Duodenal mucosa (tissue), 2 donors: Measurements from ENCODE around the gene ITPR1.

Source experiments
- H3K27ac ChIP-seq: one replicate; pipeline ENCODE4 v1.7.0; 2013; ENCODE audit warnings: low read depth, low read length
- H3K27me3 ChIP-seq, 2 donors: one replicate each; pipeline ENCODE4 v1.7.0; 2013; ENCODE audit warnings: low read length in 2 of 2, control low read depth in 1 of 2; ENCODE audit not compliant: insufficient read depth in 2 of 2, control insufficient read depth in 1 of 2
- H3K36me3 ChIP-seq, 2 donors: one replicate each; pipeline ENCODE4 v1.7.0; 2013; ENCODE audit warnings: low read length in 2 of 2, control low read depth in 1 of 2; ENCODE audit not compliant: insufficient read depth in 2 of 2, control insufficient read depth in 1 of 2
- H3K4me1 ChIP-seq, 2 donors: one replicate each; pipeline ENCODE4 v1.7.0; 2013; ENCODE audit warnings: low read length in 2 of 2, control low read depth in 1 of 2; ENCODE audit not compliant: insufficient read depth in 2 of 2, control insufficient read depth in 1 of 2
- H3K4me3 ChIP-seq, 2 donors: one replicate each; pipeline ENCODE4 v1.7.0; 2013; ENCODE audit warnings: low read length in 2 of 2, low read depth in 1 of 2
- H3K9ac ChIP-seq, 2 donors: one replicate each; pipeline ENCODE4 v1.7.0; 2013; ENCODE audit warnings: low read length in 2 of 2, low read depth in 1 of 2
- H3K9me3 ChIP-seq, 2 donors: one replicate each; pipeline ENCODE4 v1.7.0; 2013; ENCODE audit warnings: low read length in 2 of 2, control low read depth in 1 of 2; ENCODE audit not compliant: control insufficient read depth in 1 of 2

ITPR1 gene

DNA sequence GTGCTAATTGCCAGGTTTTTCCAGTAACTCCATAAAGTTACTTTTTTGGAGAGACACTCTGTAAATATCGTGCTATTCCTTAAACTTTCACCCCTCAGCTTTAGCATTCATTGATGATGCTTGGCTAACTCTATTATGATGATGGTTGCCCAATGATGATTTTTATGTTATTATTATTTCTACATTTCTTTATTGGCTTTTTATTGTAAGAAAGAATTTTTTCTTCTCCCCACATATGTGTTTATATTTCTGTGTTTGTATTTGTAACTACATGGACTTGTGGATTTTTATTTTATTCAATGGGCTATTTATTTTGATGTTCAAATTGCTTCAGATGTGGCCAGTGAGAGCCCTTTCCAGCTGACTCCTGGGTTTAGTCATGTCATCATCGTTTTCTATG, 323.6 kb downstream of the ITPR1 start:
- H3K27me3 ChIP-seq, result no peaks in the 10 kb centered on the region
- no peaks in the 10 kb centered on the region for H3K9me3 ChIP-seq
- no peak overlapping the region for H3K9ac ChIP-seq
- no peak overlapping the region for H3K4me3 ChIP-seq
- H3K36me3 ChIP-seq, result peaks cover 0 to 6% of the 10 kb centered on the region in 2 donors
- H3K27ac ChIP-seq, result no peak overlapping the region
- H3K4me1 ChIP-seq, result no peaks in the 10 kb centered on the region

DNA sequence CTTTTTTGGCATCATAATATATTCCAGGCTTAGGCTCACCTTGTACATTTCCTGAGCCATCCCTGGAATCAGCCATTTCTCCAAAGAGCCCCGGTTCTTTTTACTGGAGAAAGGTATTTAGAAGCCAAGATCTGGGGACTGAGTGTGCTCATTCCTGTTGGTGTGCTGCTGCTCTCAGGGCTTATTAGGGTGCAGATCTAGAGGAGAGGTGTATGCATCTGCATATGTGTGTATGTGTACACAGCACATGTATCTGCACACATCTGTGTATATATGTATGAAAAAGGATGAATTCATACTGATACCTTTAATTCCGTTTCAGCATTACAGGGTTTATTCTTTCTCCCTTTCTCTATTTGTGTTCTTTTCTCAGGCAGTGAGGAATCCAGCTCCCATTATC, 324.0 kb downstream of the ITPR1 start:
- H3K9ac ChIP-seq, result no peak overlapping the region
- no peaks in the 10 kb centered on the region for H3K4me1 ChIP-seq
- H3K9me3 ChIP-seq, result no peaks in the 10 kb centered on the region
- no peak overlapping the region for H3K27ac ChIP-seq
- no peak overlapping the region for H3K4me3 ChIP-seq
- peaks cover 0 to 6% of the 10 kb centered on the region in 2 donors for H3K36me3 ChIP-seq
- H3K27me3 ChIP-seq, result no peaks in the 10 kb centered on the region

- Histone ChIP-seq H3K36me3 (peaks cover 0 to 6% of the 10 kb centered on the region in 2 donors), H3K27ac (no peak overlapping the region), H3K9me3 (no peaks in the 10 kb centered on the region)
These were observed 325.0 kb downstream of the ITPR1 start for GRCh38 chr3:4818164-4818563.

GRCh38 chr3:4818986-4819693, 326.0 kb downstream of the ITPR1 start:
- no peak overlapping the region for H3K27ac ChIP-seq
- peaks cover 0 to 6% of the 10 kb centered on the region in 2 donors for H3K36me3 ChIP-seq

More at GRCh38 chr3:4818164-4818563, 325.0 kb downstream of the ITPR1 start:
- Histone ChIP-seq H3K27me3 (no peaks in the 10 kb centered on the region), H3K9ac (no peak overlapping the region), H3K4me1 (no peaks in the 10 kb centered on the region), H3K4me3 (no peak overlapping the region)

DNA sequence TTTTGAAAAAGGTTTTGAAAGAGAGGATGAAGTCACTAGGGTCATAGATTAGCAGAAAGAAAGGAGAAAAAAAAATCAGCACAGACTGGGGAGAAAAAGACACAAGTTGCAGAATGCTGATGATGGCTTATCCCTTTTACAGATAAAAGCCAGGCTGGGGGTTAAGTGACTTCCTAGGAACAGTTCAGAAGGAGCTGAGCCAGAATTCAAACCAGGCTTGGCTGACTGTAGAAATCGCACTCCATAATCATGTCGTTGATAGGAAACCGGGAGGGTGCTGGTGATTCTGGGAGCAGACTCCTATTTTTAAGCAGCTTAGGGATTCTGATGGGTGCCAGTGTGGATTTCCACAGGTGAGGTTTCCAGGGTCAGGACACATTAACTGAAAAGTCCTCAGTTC, 326.6 kb downstream of the ITPR1 start:
- H3K9ac ChIP-seq, result no peak overlapping the region
- no peaks in the 10 kb centered on the region for H3K9me3 ChIP-seq
- peaks cover 7 to 9% of the 10 kb centered on the region in 2 donors for H3K4me1 ChIP-seq
- H3K27ac ChIP-seq, result no peak overlapping the region
- no peak overlapping the region for H3K4me3 ChIP-seq
- H3K27me3 ChIP-seq, result no peaks in the 10 kb centered on the region
- peaks cover 0 to 6% of the 10 kb centered on the region in 2 donors for H3K36me3 ChIP-seq

More at GRCh38 chr3:4818986-4819693, 326.0 kb downstream of the ITPR1 start:
- Histone ChIP-seq H3K4me1 (peaks cover 1 to 3% of the 10 kb centered on the region in 2 donors), H3K4me3 (no peak overlapping the region), H3K9me3 (no peaks in the 10 kb centered on the region), H3K9ac (no peak overlapping the region), H3K27me3 (no peaks in the 10 kb centered on the region)

- Histone ChIP-seq H3K9ac (no peak overlapping the region), H3K27me3 (no peaks in the 10 kb centered on the region), H3K4me3 (no peak overlapping the region), H3K36me3 (peaks cover 0 to 6% of the 10 kb centered on the region in 2 donors), H3K27ac (peak overlapping the region; percentile 3), H3K9me3 (no peaks in the 10 kb centered on the region), H3K4me1 (peaks cover 15 to 17% of the 10 kb centered on the region in 2 donors)
These were observed 327.4 kb downstream of the ITPR1 start for GRCh38 chr3:4820296-4821121.

DNA sequence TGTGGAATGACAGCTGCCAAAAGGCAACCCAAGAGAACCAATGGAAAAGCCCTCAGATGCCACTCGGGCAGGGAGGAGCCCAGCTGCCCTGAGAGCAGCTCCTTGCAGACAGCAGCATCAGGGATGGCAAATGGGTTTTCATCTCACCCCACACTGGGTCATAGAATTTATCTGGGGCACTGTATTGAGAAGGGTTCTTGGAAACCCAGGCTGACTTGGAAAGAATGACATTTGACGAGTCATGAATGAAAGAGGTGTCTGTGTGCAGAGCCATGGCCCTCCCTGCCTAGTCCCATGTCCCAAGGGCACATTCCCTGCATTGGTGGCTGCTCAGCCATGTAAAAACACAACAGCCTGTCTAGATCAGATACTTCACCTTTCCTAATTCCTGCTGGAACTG, 328.2 kb downstream of the ITPR1 start:
- peaks cover 0 to 6% of the 10 kb centered on the region in 2 donors for H3K36me3 ChIP-seq
- peaks cover 23 to 25% of the 10 kb centered on the region in 2 donors for H3K4me1 ChIP-seq
- H3K9ac ChIP-seq, result no peak overlapping the region
- no peaks in the 10 kb centered on the region for H3K27me3 ChIP-seq
- no peak overlapping the region for H3K4me3 ChIP-seq
- H3K27ac ChIP-seq, result peak overlapping the region; percentile 3
- H3K9me3 ChIP-seq, result no peaks in the 10 kb centered on the region

GRCh38 chr3:4821975-4822374, 328.8 kb downstream of the ITPR1 start:
- Histone ChIP-seq H3K9me3 (no peaks in the 10 kb centered on the region), H3K4me1 (peaks cover 30 to 32% of the 10 kb centered on the region in 2 donors), H3K36me3 (peaks cover 0 to 6% of the 10 kb centered on the region in 2 donors), H3K27ac (no peak overlapping the region), H3K4me3 (no peak overlapping the region), H3K9ac (no peak overlapping the region), H3K27me3 (no peaks in the 10 kb centered on the region)

- Histone ChIP-seq H3K4me1 (peaks cover 35 to 38% of the 10 kb centered on the region in 2 donors), H3K36me3 (peaks cover 0 to 6% of the 10 kb centered on the region in 2 donors), H3K27ac (peak overlapping the region; percentile 27), H3K9me3 (no peaks in the 10 kb centered on the region), H3K27me3 (no peaks in the 10 kb centered on the region), H3K4me3 (no peak overlapping the region), H3K9ac (no peak overlapping the region)
These were observed 329.4 kb downstream of the ITPR1 start for GRCh38 chr3:4822568-4822967.

- Histone ChIP-seq H3K9ac (no peak overlapping the region), H3K4me1 (peaks cover 44 to 46% of the 10 kb centered on the region in 2 donors), H3K9me3 (no peaks in the 10 kb centered on the region), H3K4me3 (no peak overlapping the region), H3K27ac (no peak overlapping the region), H3K36me3 (no peaks in the 10 kb centered on the region), H3K27me3 (no peaks in the 10 kb centered on the region)
These were observed 330.2 kb downstream of the ITPR1 start for GRCh38 chr3:4823385-4823784.
